Measurements from ENCODE around the gene P4HTM.
"Not testable (repeated sequence)": the region's sequence is repeated elsewhere in the genome, so short reads cannot be mapped to it uniquely, and the experiment has no call there.

P4HTM gene

GRCh38 chr3:48984663-48985062 is 5.4 kb upstream of the P4HTM start:
- DNase-seq, result no peak

GRCh38 chr3:48985831-48986376 is 4.1 kb upstream of the P4HTM start:
- no peak for DNase-seq

- no peak for DNase-seq
These were observed 780 bp upstream of the P4HTM start for GRCh38 chr3:48989126-48989795.

GRCh38 chr3:48990636-48991469 is 812 bp downstream of the P4HTM start:
- DNase-seq, result no peak

- DNase-seq, result no peak
These were observed 2.0 kb downstream of the P4HTM start for GRCh38 chr3:48991851-48992545.

GRCh38 chr3:48993834-48994233 is 3.8 kb downstream of the P4HTM start:
- DNase-seq, result no peak

GRCh38 chr3:48996640-48997039 is 6.6 kb downstream of the P4HTM start:
- DNase-seq, result no peak

- no peak for DNase-seq
These were observed 7.1 kb downstream of the P4HTM start for GRCh38 chr3:48997102-48997635.

- DNase-seq, result no peak
These were observed 7.9 kb downstream of the P4HTM start for GRCh38 chr3:48997714-48998637.

GRCh38 chr3:48999085-48999858 is 9.2 kb downstream of the P4HTM start:
- no peak for DNase-seq

GRCh38 chr3:49001155-49001554 is 11.1 kb downstream of the P4HTM start:
- no peak for DNase-seq

GRCh38 chr3:49004352-49005302 is 14.6 kb downstream of the P4HTM start:
- DNase-seq, result no peak

GRCh38 chr3:49005303-49005680 is 15.3 kb downstream of the P4HTM start:
- no peak for DNase-seq

GRCh38 chr3:49005998-49006397 is 16.0 kb downstream of the P4HTM start:
- DNase-seq, result no peak

- no peak for DNase-seq
These were observed 16.5 kb downstream of the P4HTM start for GRCh38 chr3:49006408-49007067.

- no peak for DNase-seq
These were observed 17.2 kb downstream of the P4HTM start, which contains the start of gene WDR6 for GRCh38 chr3:49007068-49007770. TSS of gene WDR6 (plus strand) at chr3:49007391. CDS start at chr3:49007432, 41 bp downstream.

GRCh38 chr3:49007771-49008528 is 17.9 kb downstream of the P4HTM start:
- no peak for DNase-seq

GRCh38 chr3:49008627-49009026 is 18.6 kb downstream of the P4HTM start:
- DNase-seq, result not testable (repeated sequence)
